ENCODE measurements around the gene LAX1.
"Not testable (repeated sequence)": the region's sequence is repeated elsewhere in the genome, so short reads cannot be mapped to it uniquely, and the experiment has no call there.

The LAX1 gene

GRCh38 chr1:203765029-203765837, at the start of gene LAX1:
Gene LAX1 (plus strand): TSS chr1:203765183. CDS start chr1:203765566, 383 bp downstream.
- DNase-seq, result no peak

- DNase-seq, result no peak
Measured at GRCh38 chr1:203717120-203717519, 47.9 kb upstream of the LAX1 start.

GRCh38 chr1:203720242-203720641, 44.7 kb upstream of the LAX1 start:
- DNase-seq, result no peak

GRCh38 chr1:203722909-203723308, 42.1 kb upstream of the LAX1 start:
- no peak for DNase-seq

GRCh38 chr1:203726417-203726867, 38.5 kb upstream of the LAX1 start:
- no peak for DNase-seq

- DNase-seq, result no peak
Measured at GRCh38 chr1:203733009-203733863, 31.7 kb upstream of the LAX1 start.

- DNase-seq, result no peak
Measured at GRCh38 chr1:203742436-203742835, 22.5 kb upstream of the LAX1 start.

- no peak for DNase-seq
Measured at GRCh38 chr1:203743091-203743571, 21.9 kb upstream of the LAX1 start.

GRCh38 chr1:203744075-203744972, 20.7 kb upstream of the LAX1 start:
- DNase-seq, result peak; percentile 55

GRCh38 chr1:203746281-203746680, 18.7 kb upstream of the LAX1 start:
- no peak for DNase-seq

- no peak for DNase-seq
Measured at GRCh38 chr1:203751051-203751450, 13.9 kb upstream of the LAX1 start.

GRCh38 chr1:203751618-203752361, 13.2 kb upstream of the LAX1 start:
- not testable (repeated sequence) for DNase-seq

GRCh38 chr1:203754455-203754864, 10.5 kb upstream of the LAX1 start:
- DNase-seq, result no peak

- DNase-seq, result no peak
Measured at GRCh38 chr1:203756036-203756435, 8.9 kb upstream of the LAX1 start.

- not testable (repeated sequence) for DNase-seq
Measured at GRCh38 chr1:203758749-203759148, 6.2 kb upstream of the LAX1 start.

- no peak for DNase-seq
Measured at GRCh38 chr1:203760506-203760905, 4.5 kb upstream of the LAX1 start.

GRCh38 chr1:203761958-203762357, 3.0 kb upstream of the LAX1 start:
- not testable (repeated sequence) for DNase-seq

- DNase-seq, result no peak
Measured at GRCh38 chr1:203763505-203763904, 1.5 kb upstream of the LAX1 start.

- DNase-seq, result no peak
Measured at GRCh38 chr1:203764105-203765028, 616 bp upstream of the LAX1 start.

GRCh38 chr1:203768256-203768655, 3.3 kb downstream of the LAX1 start:
- DNase-seq, result no peak

All from midbrain (tissue), 1 donor.